Osteocyte (in vitro differentiated cells): ENCODE results near the gene TMEM174. TPM values are rescaled to one million over a fixed set of nuclear protein-coding genes. Genes with fewer than 3 reads are reported as not detected.

Experiments
- DNase-seq: peaks from one replicate; pipeline ENCODE4 v3.0.0; 2021; ENCODE audit warnings: mixed read lengths; ENCODE audit not compliant: unreplicated experiment; ENCODE audit errors: extremely low spot score
- H3K27ac Mint-ChIP-seq: one replicate; pipeline ENCODE4 v1.8.0; 2021; ENCODE audit warnings: mild to moderate bottlenecking, mixed read lengths; ENCODE audit not compliant: unreplicated experiment
- H3K27me3 Mint-ChIP-seq: one replicate; pipeline ENCODE4 v1.8.0; 2021; ENCODE audit warnings: mixed read lengths; ENCODE audit not compliant: unreplicated experiment
- H3K36me3 Mint-ChIP-seq: one replicate; pipeline ENCODE4 v1.8.0; 2021; ENCODE audit warnings: mixed read lengths; ENCODE audit not compliant: unreplicated experiment
- H3K4me1 Mint-ChIP-seq: one replicate; pipeline ENCODE4 v1.8.0; 2021; ENCODE audit warnings: mixed read lengths; ENCODE audit not compliant: unreplicated experiment
- H3K4me3 Mint-ChIP-seq: one replicate; pipeline ENCODE4 v1.8.0; 2021; ENCODE audit warnings: mild to moderate bottlenecking, moderate library complexity, mixed read lengths; ENCODE audit not compliant: unreplicated experiment
- H3K9me3 Mint-ChIP-seq: one replicate; pipeline ENCODE4 v1.8.0; 2021; ENCODE audit warnings: mixed read lengths; ENCODE audit not compliant: unreplicated experiment
- CTCF ChIP-seq: fragments of 200-600 bp; sonication (generic); IDR thresholded peaks from 2 replicates; pipeline ENCODE4 v1.5.0; 2021; ENCODE audit warnings: antibody characterized with exemption, mild to moderate bottlenecking, moderate library complexity
- total RNA-seq: library from RNA; stranded (reverse); gene quantifications from 2 replicates; pipeline ENCODE4 v1.2.1, GENCODE V29; 2021

Gene TMEM174
- total RNA-seq, 1 donor from 2014 or later = not detected

GRCh38 chr5:73222173-73222572, 49.2 kb downstream of the TMEM174 start:
- Mint-ChIP-seq H3K9me3 (no peaks in the 10 kb centered on the region), H3K27ac (no peak overlapping the region), H3K27me3 (peaks cover 20% of the 10 kb centered on the region), H3K4me1 (peaks cover 6% of the 10 kb centered on the region), H3K4me3 (no peak overlapping the region), H3K36me3 (no peaks in the 10 kb centered on the region)
- no peak for DNase-seq
- no peak for TF ChIP-seq CTCF

Other genes starting within 250 kb of the TMEM174 start
- 41.5 and 48.0 TPM in 2 replicates for gene FCHO2, start 217.2 kb upstream of the TMEM174 start, total RNA-seq
- 31.8 and 38.1 TPM in 2 replicates for gene TMEM171, start 52.6 kb upstream of the TMEM174 start, total RNA-seq